ENCODE data around the gene UGP2.
"Not testable (repeated sequence)": the region's sequence is repeated elsewhere in the genome, so short reads cannot be mapped to it uniquely, and the experiment has no call there.

The UGP2 gene

GRCh38 chr2:63841254-63842022 lies at the start of gene UGP2:
UGP2 (plus strand) TSS chr2:63841896; CDS start chr2:63842186, 290 bp downstream.
- DNase-seq, result peak; percentile 55

GRCh38 chr2:63792530-63792929 lies 49.2 kb upstream of the UGP2 start:
- DNase-seq, result no peak

GRCh38 chr2:63796366-63796765 lies 45.3 kb upstream of the UGP2 start:
- no peak for DNase-seq

GRCh38 chr2:63796796-63797195 lies 44.9 kb upstream of the UGP2 start:
- DNase-seq, result no peak

- DNase-seq, result no peak
Observed at GRCh38 chr2:63801455-63801854, 40.2 kb upstream of the UGP2 start.

- no peak for DNase-seq
Observed at GRCh38 chr2:63805412-63805811, 36.3 kb upstream of the UGP2 start.

GRCh38 chr2:63808036-63808435 lies 33.7 kb upstream of the UGP2 start:
- not testable (repeated sequence) for DNase-seq

- not testable (repeated sequence) for DNase-seq
Observed at GRCh38 chr2:63808911-63809310, 32.8 kb upstream of the UGP2 start.

GRCh38 chr2:63811063-63811462 lies 30.6 kb upstream of the UGP2 start:
- no peak for DNase-seq

GRCh38 chr2:63811870-63812269 lies 29.8 kb upstream of the UGP2 start:
- not testable (repeated sequence) for DNase-seq

- no peak for DNase-seq
Observed at GRCh38 chr2:63814114-63814513, 27.6 kb upstream of the UGP2 start.

GRCh38 chr2:63817382-63817781 lies 24.3 kb upstream of the UGP2 start:
- no peak for DNase-seq

GRCh38 chr2:63818271-63818670 lies 23.4 kb upstream of the UGP2 start:
- DNase-seq, result no peak

- DNase-seq, result no peak
Observed at GRCh38 chr2:63819256-63819655, 22.4 kb upstream of the UGP2 start.

- DNase-seq, result peak; percentile 42
Observed at GRCh38 chr2:63819765-63820717, 21.7 kb upstream of the UGP2 start.

- no peak for DNase-seq
Observed at GRCh38 chr2:63820969-63821368, 20.7 kb upstream of the UGP2 start.

GRCh38 chr2:63821396-63821795 lies 20.3 kb upstream of the UGP2 start:
- DNase-seq, result no peak

- DNase-seq, result no peak
Observed at GRCh38 chr2:63822478-63822877, 19.2 kb upstream of the UGP2 start.

- DNase-seq, result no peak
Observed at GRCh38 chr2:63827749-63828148, 13.9 kb upstream of the UGP2 start.

GRCh38 chr2:63831176-63831575 lies 10.5 kb upstream of the UGP2 start:
- DNase-seq, result no peak

GRCh38 chr2:63834401-63834800 lies 7.3 kb upstream of the UGP2 start:
- DNase-seq, result no peak

GRCh38 chr2:63837036-63837594 lies 4.6 kb upstream of the UGP2 start:
- no peak for DNase-seq

- no peak for DNase-seq
Observed at GRCh38 chr2:63840081-63840784, 1.5 kb upstream of the UGP2 start.

All from SIG-M5 (cell line).